ENCODE data around the gene USP15. TPM values are rescaled to one million over a fixed set of nuclear protein-coding genes. Genes with fewer than 3 reads are reported as not detected.

Gene USP15
- total and polyA plus RNA-seq, 12 donors, result 26.7 to 76.0 (median 61.9) TPM

DNA sequence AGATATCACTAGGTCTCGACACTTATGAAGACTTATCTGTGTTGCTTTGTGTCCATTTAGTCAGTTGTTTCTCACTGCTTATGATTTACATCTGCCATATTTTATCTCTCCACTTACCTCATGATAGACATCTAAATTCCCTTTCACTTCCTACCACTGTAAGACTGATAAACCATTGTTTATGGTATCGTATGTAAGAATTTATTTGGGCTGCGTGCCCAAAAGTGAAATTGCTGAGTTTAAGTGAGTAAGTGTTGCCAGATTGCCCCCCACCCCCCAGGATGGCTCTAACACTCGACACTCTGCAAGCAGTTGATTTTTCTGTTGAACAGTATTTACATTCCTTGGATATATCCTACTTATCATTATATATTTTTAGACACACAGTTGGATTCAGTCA is 136.5 kb downstream of the USP15 start:
- Histone ChIP-seq H3K4me3 (no peak overlapping the region), H3K27ac (no peak overlapping the region), H3K36me3 (peaks cover 0 to 100% (median 64%) of the 10 kb centered on the region in 9 donors), H3K27me3 (no peaks in the 10 kb centered on the region), H3K9me3 (no peaks in the 10 kb centered on the region), H3K4me1 (no peaks in the 10 kb centered on the region)
- DNase-seq (no peak), ATAC-seq (no peak)
- 52 to 65% methylated on average over 4 of the region's 4 CpGs for WGBS, 2 donors
- TF ChIP-seq, protein P1, sequence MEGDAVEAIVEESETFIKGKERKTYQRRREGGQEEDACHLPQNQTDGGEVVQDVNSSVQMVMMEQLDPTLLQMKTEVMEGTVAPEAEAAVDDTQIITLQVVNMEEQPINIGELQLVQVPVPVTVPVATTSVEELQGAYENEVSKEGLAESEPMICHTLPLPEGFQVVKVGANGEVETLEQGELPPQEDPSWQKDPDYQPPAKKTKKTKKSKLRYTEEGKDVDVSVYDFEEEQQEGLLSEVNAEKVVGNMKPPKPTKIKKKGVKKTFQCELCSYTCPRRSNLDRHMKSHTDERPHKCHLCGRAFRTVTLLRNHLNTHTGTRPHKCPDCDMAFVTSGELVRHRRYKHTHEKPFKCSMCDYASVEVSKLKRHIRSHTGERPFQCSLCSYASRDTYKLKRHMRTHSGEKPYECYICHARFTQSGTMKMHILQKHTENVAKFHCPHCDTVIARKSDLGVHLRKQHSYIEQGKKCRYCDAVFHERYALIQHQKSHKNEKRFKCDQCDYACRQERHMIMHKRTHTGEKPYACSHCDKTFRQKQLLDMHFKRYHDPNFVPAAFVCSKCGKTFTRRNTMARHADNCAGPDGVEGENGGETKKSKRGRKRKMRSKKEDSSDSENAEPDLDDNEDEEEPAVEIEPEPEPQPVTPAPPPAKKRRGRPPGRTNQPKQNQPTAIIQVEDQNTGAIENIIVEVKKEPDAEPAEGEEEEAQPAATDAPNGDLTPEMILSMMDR (IDR thresholded peaks at IDR 0.05), result no peak
- intact Hi-C loops (cut with DNase I), result no loop called here

DNA sequence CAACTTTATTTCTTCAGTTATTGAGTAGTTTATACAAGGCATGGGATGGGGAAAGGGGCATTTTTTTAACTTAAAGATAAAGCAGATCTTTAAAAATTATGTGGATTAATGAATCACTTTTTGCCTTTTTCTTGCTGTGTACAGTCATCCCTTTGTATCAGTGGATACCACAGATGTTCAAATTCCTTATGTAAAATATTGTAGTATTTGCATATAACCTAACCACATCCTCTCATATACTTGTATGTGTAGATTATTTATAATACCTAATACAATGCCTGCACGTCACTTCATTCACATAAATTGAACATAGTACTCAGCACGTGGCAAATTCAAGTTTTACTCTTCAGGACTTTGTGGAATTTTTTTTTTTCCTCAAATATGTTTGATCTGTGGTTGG is 139.9 kb downstream of the USP15 start:
- Histone ChIP-seq H3K4me1 (no peaks in the 10 kb centered on the region), H3K4me3 (no peak overlapping the region), H3K9me3 (no peaks in the 10 kb centered on the region), H3K36me3 (peaks cover 0 to 100% (median 37%) of the 10 kb centered on the region in 9 donors), H3K27me3 (no peaks in the 10 kb centered on the region), H3K27ac (no peak overlapping the region)
- intact Hi-C loops (cut with DNase I), result no loop called here
- DNase-seq, result no peak
- WGBS, 2 donors, result 96% methylated on average over 2 of the region's 2 CpGs
- no peak for ATAC-seq
- TF ChIP-seq, protein P1 (IDR thresholded peaks at IDR 0.05), result no peak

DNA sequence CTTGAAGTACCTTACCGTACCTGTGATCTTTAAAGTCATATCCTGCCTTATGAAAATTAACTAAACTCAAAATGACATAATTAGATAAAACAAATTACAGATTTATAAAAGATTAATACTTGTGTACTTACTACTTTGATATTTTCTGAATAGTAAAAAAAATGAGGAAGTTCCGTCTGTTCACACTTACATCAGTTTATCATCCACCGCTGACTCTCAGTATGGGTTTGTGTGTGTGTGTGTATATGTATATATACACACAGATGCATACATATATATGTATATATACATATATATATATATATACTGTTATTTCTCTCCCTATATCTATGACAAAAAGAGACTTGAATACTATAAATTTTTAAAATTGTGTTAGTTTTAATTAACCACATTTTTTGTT is 141.4 kb downstream of the USP15 start:
- TF ChIP-seq, protein P1 (IDR thresholded peaks at IDR 0.05), result no peak
- peaks cover 0 to 100% (median 26%) of the 10 kb centered on the region in 9 donors for H3K36me3 ChIP-seq
- 76 to 96% methylated on average over 3 of the region's 3 CpGs for whole genome bisulfite sequencing, 2 donors
- no peak overlapping the region for H3K4me3 ChIP-seq
- no peaks in the 10 kb centered on the region for H3K27me3 ChIP-seq
- no peak for DNase-seq
- no peaks in the 10 kb centered on the region for H3K9me3 ChIP-seq
- no peak for ATAC-seq
- intact Hi-C loops (cut with DNase I), result no loop called here
- H3K27ac ChIP-seq, result no peak overlapping the region
- no peaks in the 10 kb centered on the region for H3K4me1 ChIP-seq

DNA sequence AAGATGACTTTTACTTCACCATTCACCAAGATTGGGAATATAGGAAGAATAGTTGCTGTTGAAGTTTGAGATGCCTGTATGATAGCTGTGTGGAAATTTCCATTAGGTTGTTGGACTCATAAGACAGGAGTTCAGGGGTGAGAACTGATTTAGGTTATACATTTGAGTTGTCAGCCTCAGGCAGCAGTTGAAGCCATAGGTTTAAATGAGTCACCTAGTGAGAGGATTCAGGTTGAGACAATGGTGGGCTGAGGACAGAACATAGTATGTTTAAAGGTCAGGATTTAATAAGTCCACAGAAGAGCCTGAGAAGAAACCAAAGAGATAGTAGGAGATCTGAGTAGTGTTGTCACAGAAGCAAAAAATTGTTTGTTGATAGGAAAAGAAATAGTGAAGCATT is 142.8 kb downstream of the USP15 start:
- Histone ChIP-seq H3K9me3 (no peaks in the 10 kb centered on the region), H3K27ac (no peak overlapping the region), H3K4me3 (no peak overlapping the region), H3K4me1 (no peaks in the 10 kb centered on the region), H3K36me3 (peaks cover 0 to 100% (median 19%) of the 10 kb centered on the region in 9 donors), H3K27me3 (no peaks in the 10 kb centered on the region)
- TF ChIP-seq, protein P1 (IDR thresholded peaks at IDR 0.05), result no peak
- DNase-seq, result no peak
- ATAC-seq, result no peak
- intact Hi-C loops (cut with DNase I), result no loop called here
